Measurements from ENCODE around the gene NOTO. TPM values are rescaled to one million over a fixed set of nuclear protein-coding genes. Genes with fewer than 3 reads are reported as not detected.

The NOTO gene
- polyA plus RNA-seq, 1 donor from 2014 or later = not detected

GRCh38 chr2:73246850-73247249, 44.5 kb downstream of the NOTO start:
- H2AFZ ChIP-seq (ENCODE audit: low read depth, low read length) = no peak overlapping the region
- H3K79me2 ChIP-seq (replicated peaks; ENCODE audit: insufficient read depth, low read length) = no peaks in the 10 kb centered on the region
- no peaks in the 10 kb centered on the region for H3K9me3 ChIP-seq (ENCODE audit: low read length)
- H3K36me3 ChIP-seq (ENCODE audit: insufficient read depth, low read length) = no peaks in the 10 kb centered on the region
- no peaks in the 10 kb centered on the region for H3K27me3 ChIP-seq (ENCODE audit: insufficient read depth, low read depth, low read length)
- H3K9me2 ChIP-seq (ENCODE audit: insufficient read depth, low read length) = no peaks in the 10 kb centered on the region
- H3K9ac ChIP-seq (ENCODE audit: low read length) = no peak overlapping the region
- H3K4me3 ChIP-seq (ENCODE audit: low read length) = no peak overlapping the region
- no peak overlapping the region for H3K4me2 ChIP-seq (ENCODE audit: low read length)
- TF ChIP-seq MXI1 (conservative IDR thresholded peaks at IDR 0.05; ENCODE audit: poor library complexity, severe bottlenecking) = no peak
- TF ChIP-seq EZH2 (IDR thresholded peaks at IDR 0.05; ENCODE audit: borderline replicate concordance, insufficient read depth, low read length, poor library complexity, severe bottlenecking) = no peak
- no peak for TF ChIP-seq REST (IDR thresholded peaks at IDR 0.05; ENCODE audit: borderline replicate concordance)
- no peak for TF ChIP-seq POLR2AphosphoS5 (IDR thresholded peaks at IDR 0.05)
- no peak for TF ChIP-seq EP300 (conservative IDR thresholded peaks at IDR 0.05; ENCODE audit: poor library complexity, severe bottlenecking)
- TF ChIP-seq TAF1 (IDR thresholded peaks at IDR 0.05; ENCODE audit: low read depth) = no peak
- no peak for TF ChIP-seq SMC3 (conservative IDR thresholded peaks at IDR 0.05; ENCODE audit: poor library complexity)
- no peak for TF ChIP-seq CTCF (IDR thresholded peaks at IDR 0.05; ENCODE audit: poor library complexity, severe bottlenecking)
- TF ChIP-seq RAD21 (conservative IDR thresholded peaks at IDR 0.05) = no peak
- H3F3A ChIP-seq (ENCODE audit: insufficient read depth, low read length, poor library complexity, severe bottlenecking) = no peaks in the 10 kb centered on the region
- H4K20me1 ChIP-seq (ENCODE audit: insufficient read depth) = no peaks in the 10 kb centered on the region
- no peak overlapping the region for H3K27ac ChIP-seq (ENCODE audit: low read length)

- H3K36me3 ChIP-seq (ENCODE audit: insufficient read depth, low read length) = peaks cover 5% of the 10 kb centered on the region
- no peak overlapping the region for H3K4me2 ChIP-seq (ENCODE audit: low read length)
- H2AFZ ChIP-seq (ENCODE audit: low read depth, low read length) = no peak overlapping the region
- H3K9me3 ChIP-seq (ENCODE audit: low read length) = no peaks in the 10 kb centered on the region
- TF ChIP-seq POLR2AphosphoS5 (IDR thresholded peaks at IDR 0.05) (no peak), CTCF (IDR thresholded peaks at IDR 0.05; ENCODE audit: poor library complexity, severe bottlenecking) (no peak), EZH2 (IDR thresholded peaks at IDR 0.05; ENCODE audit: borderline replicate concordance, insufficient read depth, low read length, poor library complexity, severe bottlenecking) (no peak), SMC3 (conservative IDR thresholded peaks at IDR 0.05; ENCODE audit: poor library complexity) (no peak), TAF1 (IDR thresholded peaks at IDR 0.05; ENCODE audit: low read depth) (no peak)
- H3F3A ChIP-seq (ENCODE audit: insufficient read depth, low read length, poor library complexity, severe bottlenecking) = no peaks in the 10 kb centered on the region
- no peaks in the 10 kb centered on the region for H3K79me2 ChIP-seq (replicated peaks; ENCODE audit: insufficient read depth, low read length)
- H3K27me3 ChIP-seq (ENCODE audit: insufficient read depth, low read depth, low read length) = no peaks in the 10 kb centered on the region
- no peak overlapping the region for H3K4me3 ChIP-seq (ENCODE audit: low read length)
- no peaks in the 10 kb centered on the region for H3K9me2 ChIP-seq (ENCODE audit: insufficient read depth, low read length)
- no peaks in the 10 kb centered on the region for H4K20me1 ChIP-seq (ENCODE audit: insufficient read depth)
- no peak overlapping the region for H3K9ac ChIP-seq (ENCODE audit: low read length)
- no peak overlapping the region for H3K27ac ChIP-seq (ENCODE audit: low read length)
These were observed 47.3 kb downstream of the NOTO start for GRCh38 chr2:73249636-73250035.
